Erythroblast (primary cell): ENCODE results near the gene IARS2.

Source experiments
- GATA1 ChIP-seq: IDR thresholded peaks from 2 replicates; pipeline ENCODE4 v1.6.1; 2011; ENCODE audit warnings: low read depth, mild to moderate bottlenecking, control low read depth, low read length, moderate library complexity
- POLR2A ChIP-seq: IDR thresholded peaks from 2 replicates; pipeline ENCODE4 v1.6.1; 2011; ENCODE audit warnings: mild to moderate bottlenecking, low read length

- TF ChIP-seq POLR2A (no peak), GATA1 (no peak)
Measured at GRCh38 chr1:220188538-220188937, 94.6 kb downstream of the IARS2 start.
